ENCODE data around the gene ETV4. TPM values are rescaled to one million over a fixed set of nuclear protein-coding genes. Genes with fewer than 3 reads are reported as not detected.
A peak's percentile ranks its signal among the peaks of the same experiment; 100 is the strongest.

ETV4 gene
- total RNA-seq, 3 donors from 2014 or later, result 2.0 to 2.9 TPM; not detected in 1

DNA sequence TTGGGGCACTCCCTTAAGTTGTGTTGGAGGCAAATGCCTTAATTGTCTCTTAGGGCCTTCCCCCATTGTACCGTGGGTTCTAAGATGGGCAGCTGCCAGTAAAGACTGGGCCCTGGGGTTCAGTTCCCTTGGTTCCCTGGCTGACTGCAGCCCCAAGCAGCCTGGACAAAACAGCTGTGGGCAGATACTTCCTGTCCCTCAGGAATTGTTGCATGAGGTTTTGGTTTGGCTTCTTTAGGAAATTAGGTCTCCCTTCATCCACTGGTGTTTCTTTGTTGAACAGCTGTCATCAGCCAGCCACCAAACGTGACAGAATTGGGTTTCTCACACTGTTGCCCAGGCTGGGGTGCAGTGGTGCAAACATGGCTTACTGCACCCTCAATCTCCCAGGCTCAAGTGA, 42.0 kb upstream of the ETV4 start:
- Histone ChIP-seq H3K27me3 (no peaks in the 10 kb centered on the region), H3K4me1 (peaks cover 0 to 4% of the 10 kb centered on the region in 2 donors), H3K36me3 (no peaks in the 10 kb centered on the region), H3K9me3 (no peaks in the 10 kb centered on the region), H3K27ac (peak overlapping the region in 1 of 2 donors; percentile 25), H3K4me3 (no peak overlapping the region)
- intact Hi-C loops (cut with DNase I; ENCODE audit: low total_unique reads), result no loop called here
- TF ChIP-seq POLR2A (IDR thresholded peaks at IDR 0.05), result no peak
- TF ChIP-seq, protein P1, sequence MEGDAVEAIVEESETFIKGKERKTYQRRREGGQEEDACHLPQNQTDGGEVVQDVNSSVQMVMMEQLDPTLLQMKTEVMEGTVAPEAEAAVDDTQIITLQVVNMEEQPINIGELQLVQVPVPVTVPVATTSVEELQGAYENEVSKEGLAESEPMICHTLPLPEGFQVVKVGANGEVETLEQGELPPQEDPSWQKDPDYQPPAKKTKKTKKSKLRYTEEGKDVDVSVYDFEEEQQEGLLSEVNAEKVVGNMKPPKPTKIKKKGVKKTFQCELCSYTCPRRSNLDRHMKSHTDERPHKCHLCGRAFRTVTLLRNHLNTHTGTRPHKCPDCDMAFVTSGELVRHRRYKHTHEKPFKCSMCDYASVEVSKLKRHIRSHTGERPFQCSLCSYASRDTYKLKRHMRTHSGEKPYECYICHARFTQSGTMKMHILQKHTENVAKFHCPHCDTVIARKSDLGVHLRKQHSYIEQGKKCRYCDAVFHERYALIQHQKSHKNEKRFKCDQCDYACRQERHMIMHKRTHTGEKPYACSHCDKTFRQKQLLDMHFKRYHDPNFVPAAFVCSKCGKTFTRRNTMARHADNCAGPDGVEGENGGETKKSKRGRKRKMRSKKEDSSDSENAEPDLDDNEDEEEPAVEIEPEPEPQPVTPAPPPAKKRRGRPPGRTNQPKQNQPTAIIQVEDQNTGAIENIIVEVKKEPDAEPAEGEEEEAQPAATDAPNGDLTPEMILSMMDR (IDR thresholded peaks at IDR 0.05), result no peak
- no peak for TF ChIP-seq POLR2AphosphoS5 (IDR thresholded peaks at IDR 0.05)
- no peak for DNase-seq (ENCODE audit: low spot score in 2 of 2)

- intact Hi-C loops (cut with DNase I; ENCODE audit: low total_unique reads), result no loop called here
- TF ChIP-seq POLR2A (IDR thresholded peaks at IDR 0.05), result no peak
- TF ChIP-seq, protein P1 (IDR thresholded peaks at IDR 0.05), result no peak
- H3K4me1 ChIP-seq, result peaks cover 0 to 4% of the 10 kb centered on the region in 2 donors
Observed at GRCh38 chr17:43587647-43588046, 41.5 kb upstream of the ETV4 start.

GRCh38 chr17:43584666-43585102, 38.5 kb upstream of the ETV4 start:
- H3K4me1 ChIP-seq, result no peaks in the 10 kb centered on the region
- intact Hi-C loops (cut with DNase I; ENCODE audit: low total_unique reads), result no loop called here
- H3K4me3 ChIP-seq, result no peak overlapping the region
- TF ChIP-seq, protein P1 (IDR thresholded peaks at IDR 0.05), result no peak
- TF ChIP-seq POLR2A (IDR thresholded peaks at IDR 0.05) (no peak), POLR2AphosphoS5 (IDR thresholded peaks at IDR 0.05) (no peak)
- no peaks in the 10 kb centered on the region for H3K36me3 ChIP-seq
- no peaks in the 10 kb centered on the region for H3K9me3 ChIP-seq
- DNase-seq (ENCODE audit: low spot score in 2 of 2), result no peak
- H3K27me3 ChIP-seq, result no peaks in the 10 kb centered on the region
- H3K27ac ChIP-seq, result no peak overlapping the region

More at GRCh38 chr17:43587647-43588046, 41.5 kb upstream of the ETV4 start:
- H3K27ac ChIP-seq, result no peak overlapping the region
- no peak overlapping the region for H3K4me3 ChIP-seq
- H3K36me3 ChIP-seq, result no peaks in the 10 kb centered on the region
- no peaks in the 10 kb centered on the region for H3K27me3 ChIP-seq
- no peak for DNase-seq (ENCODE audit: low spot score in 2 of 2)
- no peaks in the 10 kb centered on the region for H3K9me3 ChIP-seq

GRCh38 chr17:43583332-43583731, 37.2 kb upstream of the ETV4 start:
- intact Hi-C loops (cut with DNase I; ENCODE audit: low total_unique reads), result no loop called here
- DNase-seq (ENCODE audit: low spot score in 2 of 2), result no peak
- H3K9me3 ChIP-seq, result no peaks in the 10 kb centered on the region
- H3K36me3 ChIP-seq, result no peaks in the 10 kb centered on the region
- peaks cover 0 to 4% of the 10 kb centered on the region in 2 donors for H3K4me1 ChIP-seq
- no peaks in the 10 kb centered on the region for H3K27me3 ChIP-seq
- no peak overlapping the region for H3K27ac ChIP-seq
- TF ChIP-seq, protein P1 (IDR thresholded peaks at IDR 0.05), result no peak
- TF ChIP-seq POLR2A (IDR thresholded peaks at IDR 0.05) (no peak), POLR2AphosphoS5 (IDR thresholded peaks at IDR 0.05) (no peak)
- no peak overlapping the region for H3K4me3 ChIP-seq

GRCh38 chr17:43581613-43582012, 35.5 kb upstream of the ETV4 start:
- Histone ChIP-seq H3K4me1 (peaks cover 0 to 4% of the 10 kb centered on the region in 2 donors), H3K36me3 (no peaks in the 10 kb centered on the region), H3K4me3 (no peak overlapping the region), H3K27ac (peak overlapping the region in 1 of 2 donors; percentile 43), H3K9me3 (no peaks in the 10 kb centered on the region), H3K27me3 (no peaks in the 10 kb centered on the region)
- TF ChIP-seq POLR2AphosphoS5 (IDR thresholded peaks at IDR 0.05), result no peak
- no peak for DNase-seq (ENCODE audit: low spot score in 2 of 2)
- intact Hi-C loops (cut with DNase I; ENCODE audit: low total_unique reads), result no loop called here

DNA sequence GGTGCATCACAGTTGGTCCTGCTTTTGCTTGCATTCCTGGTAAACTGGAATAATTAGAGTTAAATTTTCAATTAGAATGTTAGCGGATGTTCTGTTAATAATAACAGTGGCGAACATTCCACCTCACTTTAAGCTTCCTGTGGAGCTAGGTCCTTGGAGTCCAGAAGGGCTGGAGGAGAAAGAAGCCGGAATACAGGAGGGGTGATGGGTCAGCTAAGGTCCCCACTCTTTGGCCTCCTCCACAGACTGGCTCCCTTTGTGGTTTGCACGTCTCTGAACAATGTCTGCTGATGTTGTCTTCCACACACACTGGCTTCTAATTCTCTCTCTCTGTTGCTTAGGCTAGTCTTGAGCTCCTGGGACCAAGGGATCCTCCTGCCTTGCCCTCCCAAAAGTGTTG, 35.0 kb upstream of the ETV4 start:
- Histone ChIP-seq H3K27ac (peak overlapping the region in 1 of 2 donors; percentile 12), H3K4me1 (peaks cover 0 to 4% of the 10 kb centered on the region in 2 donors), H3K4me3 (no peak overlapping the region), H3K36me3 (no peaks in the 10 kb centered on the region), H3K27me3 (no peaks in the 10 kb centered on the region), H3K9me3 (no peaks in the 10 kb centered on the region)
- no peak for DNase-seq (ENCODE audit: low spot score in 2 of 2)
- intact Hi-C loops (cut with DNase I; ENCODE audit: low total_unique reads), result no loop called here
- TF ChIP-seq POLR2AphosphoS5 (IDR thresholded peaks at IDR 0.05) (no peak), POLR2A (IDR thresholded peaks at IDR 0.05) (no peak)
- TF ChIP-seq, protein P1 (IDR thresholded peaks at IDR 0.05), result no peak

Measured in breast epithelium (tissue), 4 donors.